Stimulated activated CD8-positive, alpha-beta memory T cell treated with anti-CD3 and anti-CD28 coated beads, Interleukin-2, amount 100 ng/mL, for 1 hour (primary cell): ENCODE results near the gene TCEAL4.
"Not testable (repeated sequence)": the region's sequence is repeated elsewhere in the genome, so short reads cannot be mapped to it uniquely, and the experiment has no call there.

Experiments
- DNase-seq, 2 donors: peaks; one replicate each; pipeline ENCODE4 v3.0.0-alpha.2; 2020; ENCODE audit warnings: low read depth in 2 of 2

Gene TCEAL4

GRCh38 chrX:103592295-103592694 lies 7.0 kb downstream of the TCEAL4 start:
- DNase-seq, result not testable (repeated sequence)

GRCh38 chrX:103595202-103595601 lies 9.9 kb downstream of the TCEAL4 start:
- DNase-seq, result not testable (repeated sequence)

GRCh38 chrX:103607364-103608305 lies 22.3 kb downstream of the TCEAL4 start, which contains the start of gene TCEAL3:
TSS of gene TCEAL3 (plus strand) at chrX:103607963. CDS start at chrX:103609065, 1,102 bp downstream.
- no peak for DNase-seq

GRCh38 chrX:103608306-103608963 lies 23.1 kb downstream of the TCEAL4 start:
- no peak for DNase-seq

GRCh38 chrX:103610282-103610681 lies 25.0 kb downstream of the TCEAL4 start:
- DNase-seq, result no peak

- DNase-seq, result no peak
Measured at GRCh38 chrX:103613362-103613890, 28.1 kb downstream of the TCEAL4 start.

- DNase-seq, result no peak
Measured at GRCh38 chrX:103614999-103615398, 29.7 kb downstream of the TCEAL4 start.

GRCh38 chrX:103615781-103616371 lies 30.6 kb downstream of the TCEAL4 start:
- DNase-seq, result no peak

GRCh38 chrX:103616676-103617186 lies 31.4 kb downstream of the TCEAL4 start:
- no peak for DNase-seq

GRCh38 chrX:103624111-103624510 lies 38.8 kb downstream of the TCEAL4 start:
- DNase-seq, result no peak

- DNase-seq, result no peak
Measured at GRCh38 chrX:103626855-103627254, 41.5 kb downstream of the TCEAL4 start.

- DNase-seq, result no peak
Measured at GRCh38 chrX:103628386-103629317, 43.3 kb downstream of the TCEAL4 start, which contains the start of gene TCEAL1. TSS of gene TCEAL1 (plus strand) at chrX:103628975. CDS start at chrX:103629917, 942 bp downstream.

- no peak for DNase-seq
Measured at GRCh38 chrX:103629318-103630170, 44.2 kb downstream of the TCEAL4 start.

- no peak for DNase-seq
Measured at GRCh38 chrX:103630171-103630511, 44.8 kb downstream of the TCEAL4 start.

- DNase-seq, result no peak
Measured at GRCh38 chrX:103631145-103631544, 45.8 kb downstream of the TCEAL4 start.

- no peak for DNase-seq
Measured at GRCh38 chrX:103635436-103635835, 50.1 kb downstream of the TCEAL4 start.
